H1 (cell line): ENCODE results near the gene GGCX. TPM values are rescaled to one million over a fixed set of nuclear protein-coding genes. Genes with fewer than 3 reads are reported as not detected.

Experiments
- CTCF ChIA-PET: fragments of 300-600 bp; sonication (Branson Sonifier 250); formaldehyde crosslinking; loops from one replicate; lab custom pipeline; 2021; ENCODE audit not compliant: partially characterized antibody; lab: Charles Lee
- POLR2A ChIA-PET: fragments of 300-600 bp; sonication (Branson Sonifier 250); formaldehyde crosslinking; loops from one replicate; lab custom pipeline; 2021; ENCODE audit warnings: inconsistent platforms; ENCODE audit not compliant: partially characterized antibody; lab: Charles Lee
- DNase-seq, 2 experiments: peaks; one replicate each; pipeline versions ENCODE4 v3.0.0 to v3.0.0-alpha.2; 2010 to 2022; ENCODE audit warnings: low spot score in 2 of 2, low read depth in 1 of 2, mixed read lengths in 1 of 2
- FAIRE-seq: peaks from 2 replicates; lab custom pipeline; 2011; peaks lifted over from hg19 to GRCh38; lab: Jason Lieb, UNC
- H2AFZ ChIP-seq: 2 replicates; pipeline ENCODE4 v1.8.1; 2012; ENCODE audit warnings: low read length, inconsistent platforms
- H2AK5ac ChIP-seq: 2 replicates; pipeline ENCODE4 v1.6.1; 2013; ENCODE audit warnings: low read depth, low read length
- H2BK120ac ChIP-seq: replicated peaks from 2 replicates; pipeline ENCODE3; 2013; ENCODE audit warnings: low read depth, low read length, inconsistent platforms
- H2BK12ac ChIP-seq: 2 replicates; pipeline ENCODE4 v1.6.1; 2013; ENCODE audit warnings: low read depth, low read length
- H2BK15ac ChIP-seq: 2 replicates; pipeline ENCODE4 v1.6.1; 2013; ENCODE audit warnings: low read length
- H2BK20ac ChIP-seq: 2 replicates; pipeline ENCODE4 v1.6.1; 2013; ENCODE audit warnings: low read length
- H2BK5ac ChIP-seq: 2 replicates; pipeline ENCODE4 v1.6.1; 2013; ENCODE audit warnings: low read depth, low read length
- H3K14ac ChIP-seq: 2 replicates; pipeline ENCODE4 v1.6.1; 2013; ENCODE audit warnings: inconsistent platforms; ENCODE audit not compliant: insufficient read length
- H3K18ac ChIP-seq: 2 replicates; pipeline ENCODE4 v1.6.1; 2013; ENCODE audit warnings: low read length; ENCODE audit errors: extremely low read depth
- H3K23ac ChIP-seq: 2 replicates; pipeline ENCODE4 v1.6.1; 2013; ENCODE audit warnings: inconsistent platforms; ENCODE audit not compliant: insufficient read length
- H3K23me2 ChIP-seq: 2 replicates; pipeline ENCODE4 v1.6.1; 2013; ENCODE audit warnings: low read depth, low read length
- H3K27ac ChIP-seq: 2 replicates; pipeline ENCODE4 v1.6.1; 2011; ENCODE audit warnings: low read depth, low read length, inconsistent platforms
- H3K27me3 ChIP-seq, 4 experiments: replicated peaks in 1 of 4; 1 replicate in 1 of 4; 2 replicates in 3 of 4; pipeline versions ENCODE4 v1.6.1 to v1.8.1; 2011 to 2013; ENCODE audit warnings: low read length in 3 of 4, mild to moderate bottlenecking in 3 of 4, inconsistent platforms in 2 of 4, mixed read lengths in 2 of 4, moderate library complexity in 1 of 4; ENCODE audit not compliant: control insufficient read depth in 3 of 4, insufficient read depth in 3 of 4; ENCODE audit errors: extremely low read depth in 1 of 4
- H3K36me3 ChIP-seq, 4 experiments: 2 replicates each; pipeline versions ENCODE4 v1.6.1 to v1.8.1; 2011 to 2013; ENCODE audit warnings: mild to moderate bottlenecking in 4 of 4, low read length in 3 of 4, moderate library complexity in 2 of 4, control low read depth in 1 of 4, inconsistent platforms in 1 of 4; ENCODE audit not compliant: insufficient read depth in 4 of 4, control insufficient read depth in 2 of 4
- H3K4ac ChIP-seq: replicated peaks from 2 replicates; pipeline ENCODE3; 2013; ENCODE audit warnings: low read length, low read depth, mixed read lengths, inconsistent platforms; ENCODE audit not compliant: insufficient read length
- H3K4me1 ChIP-seq, 4 experiments: replicated peaks in 1 of 4; 1 replicate in 1 of 4; 2 replicates in 3 of 4; pipeline versions ENCODE4 v1.6.1 to v1.8.1; 2011 to 2013; ENCODE audit warnings: low read length in 3 of 4, inconsistent platforms in 2 of 4, mixed read lengths in 1 of 4; ENCODE audit not compliant: insufficient read depth in 4 of 4, control insufficient read depth in 3 of 4
- H3K4me2 ChIP-seq, 2 experiments: 2 replicates each; pipeline versions ENCODE4 v1.6.1 to v1.8.1; 2011 to 2013; ENCODE audit warnings: low read depth in 2 of 2, low read length in 2 of 2, control low read depth in 1 of 2, inconsistent platforms in 1 of 2, mild to moderate bottlenecking in 1 of 2; ENCODE audit not compliant: insufficient read depth in 1 of 2
- H3K4me3 ChIP-seq, 4 experiments: fragments of 200-600, 300-600 bp in 1 of 4; sonication (generic), shearing (Covaris generic), sonication (Bioruptor Twin) in 1 of 4; 2 replicates each; pipeline versions ENCODE4 v1.5.1 to v1.8.1; 2011 to 2016; ENCODE audit warnings: low read length in 4 of 4, low read depth in 3 of 4, control low read depth in 2 of 4, inconsistent platforms in 2 of 4, mild to moderate bottlenecking in 2 of 4, mixed read lengths in 1 of 4, moderate library complexity in 1 of 4; ENCODE audit not compliant: insufficient read depth in 2 of 4; ENCODE audit errors: extremely low read depth in 1 of 4
- H3K56ac ChIP-seq: replicated peaks from 2 replicates; pipeline ENCODE3; 2013; ENCODE audit warnings: low read depth, mild to moderate bottlenecking, mixed read lengths, low read length, inconsistent platforms; ENCODE audit not compliant: insufficient read length
- H3K79me1 ChIP-seq: 2 replicates; pipeline ENCODE4 v1.6.1; 2013; ENCODE audit warnings: low read depth, low read length, control low read depth
- H3K79me2 ChIP-seq, 2 experiments: 2 replicates each; pipeline versions ENCODE4 v1.6.1 to v1.8.1; 2012 to 2013; ENCODE audit warnings: low read length in 2 of 2, mild to moderate bottlenecking in 2 of 2, inconsistent platforms in 1 of 2; ENCODE audit not compliant: insufficient read depth in 2 of 2, control insufficient read depth in 1 of 2
- H3K9ac ChIP-seq, 4 experiments: replicated peaks in 1 of 4; 1 replicate in 1 of 4; 2 replicates in 3 of 4; pipeline versions ENCODE4 v1.6.1 to v1.8.1; 2011 to 2013; ENCODE audit warnings: low read depth in 3 of 4, low read length in 3 of 4, control low read depth in 2 of 4, mild to moderate bottlenecking in 2 of 4, moderate library complexity in 2 of 4, inconsistent platforms in 1 of 4; ENCODE audit errors: extremely low read depth in 1 of 4
- H3K9me3 ChIP-seq, 2 experiments: 2 replicates each; pipeline versions ENCODE4 v1.6.1 to v1.8.1; 2012 to 2013; ENCODE audit warnings: mild to moderate bottlenecking in 2 of 2, moderate library complexity in 2 of 2, control low read depth in 1 of 2, inconsistent platforms in 1 of 2, low read depth in 1 of 2, low read length in 1 of 2, mixed read lengths in 1 of 2; ENCODE audit not compliant: insufficient read depth in 2 of 2
- H4K20me1 ChIP-seq, 2 experiments: replicated peaks in 1 of 2; 2 replicates each; pipeline versions ENCODE3 to v1.8.1; 2011 to 2013; ENCODE audit warnings: inconsistent platforms in 2 of 2, low read length in 2 of 2, mild to moderate bottlenecking in 1 of 2; ENCODE audit not compliant: insufficient read depth in 2 of 2, control insufficient read depth in 1 of 2
- H4K5ac ChIP-seq: 2 replicates; pipeline ENCODE4 v1.6.1; 2013; ENCODE audit warnings: low read length, low read depth, mixed read lengths, inconsistent platforms; ENCODE audit not compliant: insufficient read length
- H4K8ac ChIP-seq: 2 replicates; pipeline ENCODE4 v1.8.0; 2013; ENCODE audit warnings: mild to moderate bottlenecking, moderate library complexity, low read length, inconsistent platforms; ENCODE audit not compliant: insufficient read depth; ENCODE audit errors: extremely low read depth
- H4K91ac ChIP-seq: replicated peaks from 2 replicates; pipeline ENCODE3; 2013; ENCODE audit warnings: low read length, mixed read lengths, inconsistent platforms; ENCODE audit not compliant: insufficient read length
- ATF2 ChIP-seq: IDR thresholded peaks from 2 replicates; pipeline ENCODE4 v1.6.1; 2012; ENCODE audit warnings: low read length, inconsistent platforms
- CHD1 ChIP-seq: IDR thresholded peaks from 2 replicates; pipeline ENCODE4 v1.6.1; 2012; ENCODE audit warnings: low read depth, low read length, improper control_type of control experiment
- HDAC2 ChIP-seq, 2 experiments: fragments of 300-600 bp in 1 of 2; sonication (generic) in 1 of 2; IDR thresholded peaks; 2 replicates each; pipeline ENCODE4 v1.6.1; 2011 to 2012; ENCODE audit warnings: low read depth in 2 of 2, low read length in 2 of 2, mild to moderate bottlenecking in 2 of 2, moderate library complexity in 2 of 2, borderline replicate concordance in 1 of 2, inconsistent platforms in 1 of 2
- POLR2A ChIP-seq, 2 experiments: IDR thresholded peaks; 1 replicate in 1 of 2; 2 replicates in 1 of 2; pipeline ENCODE4 v1.6.1; 2011; ENCODE audit warnings: low read depth in 2 of 2, low read length in 2 of 2, mild to moderate bottlenecking in 2 of 2; ENCODE audit errors: control extremely low read depth in 1 of 2
- POU5F1 ChIP-seq: IDR thresholded peaks from 2 replicates; pipeline ENCODE4 v1.6.1; 2011; ENCODE audit warnings: low read depth, mild to moderate bottlenecking, low read length, moderate library complexity
- SIN3A ChIP-seq, 2 experiments: IDR thresholded peaks in 1 of 2; conservative IDR thresholded peaks in 1 of 2; 2 replicates each; pipeline ENCODE4 v1.6.1; 2011 to 2012; ENCODE audit warnings: low read length in 2 of 2, improper control_type of control experiment in 1 of 2, low read depth in 1 of 2, mild to moderate bottlenecking in 1 of 2
- SIRT6 ChIP-seq: IDR thresholded peaks from one replicate; pipeline ENCODE4 v1.7.1; 2012; ENCODE audit warnings: low read length, inconsistent platforms
- SP1 ChIP-seq: IDR thresholded peaks from 2 replicates; pipeline ENCODE4 v1.6.1; 2011; ENCODE audit warnings: low read depth, low read length
- SUZ12 ChIP-seq: fragments of 200-600 bp; sonication (generic); IDR thresholded peaks from 2 replicates; pipeline ENCODE4 v1.6.1; 2012; ENCODE audit warnings: mild to moderate bottlenecking, inconsistent platforms, low read length, moderate library complexity, mixed read lengths
- YY1 ChIP-seq: IDR thresholded peaks from 2 replicates; pipeline ENCODE4 v1.6.1; 2011; ENCODE audit warnings: low read depth, mild to moderate bottlenecking, low read length
- WGBS, 2 experiments: shearing (Covaris generic) in 1 of 2; methylation state at CpG; one replicate each; pipeline versions ENCODE4 v1.1.6 to v1.1.7; 2013 to 2015; ENCODE audit warnings: low lambda C conversion rate in 2 of 2, mixed read lengths in 2 of 2, inconsistent platforms in 1 of 2, low coverage in 1 of 2, missing lambda C conversion rate in 1 of 2; ENCODE audit not compliant: insufficient replicate concordance in 2 of 2, insufficient coverage in 1 of 2, insufficient read length in 1 of 2; ENCODE audit errors: extremely low coverage in 1 of 2, missing lambda C conversion rate in 1 of 2; 5-methylcytosine and 5-hydroxymethylcytosine counted together
- polyA plus RNA-seq, 7 experiments: library from polyadenylated mRNA; depleted of rRNA in 3 of 7; stranded (reverse) in 5 of 7; unstranded in 2 of 7; fragments of >200 nt in 5 of 7; fragments of 200-250 nt in 2 of 7; gene quantifications; 1 replicate in 5 of 7; 2 replicates in 1 of 7; 4 replicates in 1 of 7; pipeline versions ENCODE4 v1.2.1 to v1.2.3, GENCODE V29; 2011 to 2013; ENCODE audit warnings: missing spikeins in 2 of 7, mixed read lengths in 2 of 7
- total RNA-seq: library from RNA; stranded (reverse); fragmentation: NEBNext Ultra II Directional; extraction: Animal tissue kit (Norgen Biotek cat#: 25700); gene quantifications from 2 replicates; pipeline ENCODE4 v1.2.1, GENCODE V29; 2021

The GGCX gene
- total and polyA plus RNA-seq, 2 of the 8 experiments (the other 6 are each of a cell fraction or from before 2014, with no cell fraction given) = 29.4 to 33.8 TPM

- ChIA-PET CTCF (interaction anchor here (0.6 to 7.3 kb wide), 13 partner anchors 9 to 185 kb away, joined by 3 to 84 read pairs (median 4); partner anchors contain the start of gene SH2D6), POLR2A (interaction anchor here (0.6 to 38.6 kb wide), 37 partner anchors 8 to 792 kb away, joined by 3 to 1889 read pairs (median 7); partner anchors contain the start of genes C2orf68, CAPG, ELMOD3 and GGCX)
- Histone ChIP-seq H3K36me3 (peaks cover 31 to 55% (median 40%) of the 10 kb centered on the region in 4 experiments), H3K79me2 (peaks cover 26 to 49% of the 10 kb centered on the region in 2 experiments), H3K4ac (peak overlapping the region; percentile 80), H3K23me2 (no peaks in the 10 kb centered on the region; the same call in 1 of the 2 replicates), H3K23ac (no peak overlapping the region), H3K4me1 (peaks cover 2 to 7% (median 5%) of the 10 kb centered on the region in 4 experiments; a peak in 4 of 7 replicates), H4K91ac (no peak overlapping the region), H3K9me3 (no peaks in the 10 kb centered on the region), H3K56ac (peak overlapping the region; percentile 20), H4K5ac (peak overlapping the region; percentile 82), H4K8ac (no peak overlapping the region; the same call in 1 of the 2 replicates), H3K9ac (peak overlapping the region; percentile 90 to 100 (median 100)), H2BK15ac (no peak overlapping the region), H3K18ac (no peak overlapping the region; the same call in 1 of the 2 replicates), H2AFZ (no peak overlapping the region), H3K4me2 (peak overlapping the region; percentile 77 to 85), H3K4me3 (peak overlapping the region; percentile 87 to 100 (median 98)), H3K27me3 (no peaks in the 10 kb centered on the region), H2AK5ac (no peak overlapping the region; the same call in 1 of the 2 replicates), H2BK120ac (no peak overlapping the region), H4K20me1 (peaks cover 25 to 30% of the 10 kb centered on the region in 2 experiments), H2BK5ac (peak overlapping the region; percentile 100), H2BK20ac (no peak overlapping the region), H3K79me1 (no peaks in the 10 kb centered on the region), H3K27ac (peak overlapping the region; percentile 100), H3K14ac (no peak overlapping the region), H2BK12ac (no peak overlapping the region; the same call in 1 of the 2 replicates)
- no peak for DNase-seq
- WGBS, 2 experiments = 1% methylated on average over 11 of the region's 11 CpGs; no CpG with 5 or more reads in 1 of the 2 experiments
- no peak for FAIRE-seq
- no peak for TF ChIP-seq ATF2
- TF ChIP-seq SIN3A (conservative IDR thresholded peaks at IDR 0.05 in 1 of 2, IDR thresholded peaks at IDR 0.05 in 1 of 2; ENCODE audit: low read depth in 1 of 2, low read length in 2 of 2) = no peak; a peak in 1 of 4 replicates
- TF ChIP-seq SIRT6 = no peak
- TF ChIP-seq HDAC2 (IDR thresholded peaks at IDR 0.05; ENCODE audit: borderline replicate concordance in 1 of 2, low read depth in 2 of 2, low read length in 2 of 2) = no peak
- TF ChIP-seq CHD1 = no peak
- TF ChIP-seq SP1 = no peak
- no peak for TF ChIP-seq POU5F1
- peak in 1 of 2 experiments; percentile 7 for TF ChIP-seq POLR2A (IDR thresholded peaks at IDR 0.05; ENCODE audit: control extremely low read depth in 1 of 2, low read depth in 2 of 2, low read length in 2 of 2)
- TF ChIP-seq SUZ12 = no peak
- no peak; the same call in none of the 2 replicates for TF ChIP-seq YY1
Measured at GRCh38 chr2:85540133-85540648, 21.1 kb downstream of the GGCX start.
